ENCODE measurements around the gene GMFB.
A peak's percentile ranks its signal among the peaks of the same experiment; 100 is the strongest.

Gene GMFB

GRCh38 chr14:54488646-54489317, at the start of gene GMFB:
GMFB (minus strand) TSS chr14:54488980; CDS start chr14:54488927, 53 bp downstream.
- DNase-seq: peak; percentile 94

GRCh38 chr14:54538055-54538454, 49.3 kb upstream of the GMFB start:
- DNase-seq: no peak

- no peak for DNase-seq
Measured at GRCh38 chr14:54537651-54538050, 48.9 kb upstream of the GMFB start.

GRCh38 chr14:54535646-54536045, 46.9 kb upstream of the GMFB start:
- peak; percentile 3 for DNase-seq

GRCh38 chr14:54535126-54535525, 46.3 kb upstream of the GMFB start:
- peak; percentile 46 for DNase-seq

GRCh38 chr14:54533100-54533499, 44.3 kb upstream of the GMFB start:
- no peak for DNase-seq

GRCh38 chr14:54532111-54533012, 43.6 kb upstream of the GMFB start:
- no peak for DNase-seq

- peak; percentile 57 for DNase-seq
Measured at GRCh38 chr14:54529811-54530210, 41.0 kb upstream of the GMFB start.

GRCh38 chr14:54528973-54529372, 40.2 kb upstream of the GMFB start:
- DNase-seq: no peak

GRCh38 chr14:54524410-54524809, 35.6 kb upstream of the GMFB start:
- DNase-seq: no peak

- DNase-seq: no peak
Measured at GRCh38 chr14:54516709-54517108, 27.9 kb upstream of the GMFB start.

GRCh38 chr14:54515670-54516069, 26.9 kb upstream of the GMFB start:
- DNase-seq: no peak

- DNase-seq: no peak
Measured at GRCh38 chr14:54512393-54512792, 23.6 kb upstream of the GMFB start.

- DNase-seq: peak; percentile 99
Measured at GRCh38 chr14:54509546-54510501, 21.0 kb upstream of the GMFB start, which contains the start of gene CGRRF1. CGRRF1 (plus strand) TSS chr14:54509906; CDS start chr14:54509960, 54 bp downstream.

- DNase-seq: peak; percentile 57
Measured at GRCh38 chr14:54503486-54503885, 14.7 kb upstream of the GMFB start.

GRCh38 chr14:54502602-54503001, 13.8 kb upstream of the GMFB start:
- peak; percentile 24 for DNase-seq

- DNase-seq: no peak
Measured at GRCh38 chr14:54501480-54501879, 12.7 kb upstream of the GMFB start.

- no peak for DNase-seq
Measured at GRCh38 chr14:54500744-54501143, 12.0 kb upstream of the GMFB start.

GRCh38 chr14:54498579-54498978, 9.8 kb upstream of the GMFB start:
- DNase-seq: no peak

GRCh38 chr14:54498095-54498531, 9.3 kb upstream of the GMFB start:
- DNase-seq: no peak

GRCh38 chr14:54497224-54497623, 8.4 kb upstream of the GMFB start:
- DNase-seq: no peak

- DNase-seq: no peak
Measured at GRCh38 chr14:54493293-54493692, 4.5 kb upstream of the GMFB start.
